Keratinocyte (primary cell): ENCODE results near the gene CRACR2B.

Experiments used
- CTCF ChIP-seq, 3 experiments: IDR thresholded peaks in 1 of 3; conservative IDR thresholded peaks in 1 of 3; optimal IDR thresholded peaks in 1 of 3; 2 replicates in 2 of 3; 3 replicates in 1 of 3; pipeline versions ENCODE3 to v1.5.1; 2011; ENCODE audit warnings: low read length in 3 of 3, mild to moderate bottlenecking in 3 of 3, moderate library complexity in 2 of 3, control low read depth in 1 of 3, inconsistent platforms in 1 of 3; ENCODE audit not compliant: insufficient read depth in 2 of 3; ENCODE audit errors: extremely low read depth in 1 of 3
- EZH2 ChIP-seq: IDR thresholded peaks from one replicate; pipeline ENCODE4 v1.6.1; 2012; ENCODE audit warnings: inconsistent platforms, mild to moderate bottlenecking, low read length, moderate library complexity

GRCh38 chr11:833849-834311 is 6.2 kb downstream of the CRACR2B start:
- TF ChIP-seq CTCF (optimal IDR thresholded peaks at IDR 0.05 in 1 of 3, IDR thresholded peaks at IDR 0.05 in 1 of 3, conservative IDR thresholded peaks at IDR 0.05 in 1 of 3; ENCODE audit: extremely low read depth in 1 of 3, insufficient read depth in 2 of 3, low read length in 3 of 3): no peak
- TF ChIP-seq EZH2: no peak
